HG03442 (cell line): ENCODE data around the gene DOK1.
A peak's percentile ranks its signal among the peaks of the same experiment; 100 is the strongest.

Experiments
- ATAC-seq: cut with Tn5 transposase; IDR thresholded peaks from one replicate; pipeline ENCODE4 v1.9.1; 2021; ENCODE audit warnings: mild to moderate bottlenecking, moderate library complexity; ENCODE audit not compliant: unreplicated experiment

Gene DOK1

DNA sequence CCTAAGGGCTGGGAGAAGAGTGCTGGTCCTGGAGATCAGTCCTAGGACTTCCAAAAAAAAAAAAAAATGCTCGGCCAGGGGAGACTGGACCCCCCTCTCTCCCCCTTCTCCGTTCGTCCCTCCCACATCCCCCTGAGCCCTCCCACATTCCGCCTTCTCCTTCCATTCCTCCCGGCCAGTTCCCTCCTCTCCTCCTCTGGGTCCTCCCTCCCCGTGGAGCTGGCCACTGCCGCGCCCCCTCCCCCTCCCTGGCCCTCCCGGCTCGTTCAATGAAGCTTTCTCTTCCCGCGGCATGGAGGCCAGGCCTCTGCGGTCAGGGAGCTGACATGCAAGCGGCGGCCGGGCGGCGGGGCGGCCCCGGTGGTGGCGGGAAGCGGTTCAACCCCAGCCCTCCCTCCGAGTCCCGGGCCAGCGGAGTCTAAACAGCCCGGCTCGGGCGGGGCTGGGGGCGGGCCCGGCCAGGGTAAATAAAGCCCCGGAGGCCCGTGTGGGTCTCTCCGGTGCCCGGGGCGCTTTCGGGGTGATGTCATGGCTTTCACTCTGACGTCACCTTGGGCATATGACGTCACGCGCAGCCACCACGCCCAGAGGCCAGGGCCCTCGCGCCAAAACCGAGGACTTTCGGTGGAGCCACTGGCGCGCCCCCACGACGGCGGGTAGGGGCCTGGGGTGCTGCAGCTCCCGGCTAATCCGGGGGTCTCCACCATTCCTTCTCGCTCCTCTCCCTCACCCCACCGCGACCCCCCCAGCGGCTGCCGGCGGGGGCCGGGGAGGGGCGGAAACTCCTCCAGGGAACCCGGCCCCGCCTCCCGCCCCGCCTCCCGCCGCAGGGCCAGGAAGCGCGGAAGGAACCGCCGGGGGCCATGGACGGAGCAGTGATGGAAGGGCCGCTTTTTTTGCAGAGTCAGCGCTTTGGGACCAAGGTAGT, at the start of gene DOK1, which contains the start of gene LOXL3:
Gene DOK1, plus strand, starts transcription at position 829 of the 928 bp plus-strand sequence. Its CDS starts 35 bp downstream, at position 864.
Gene LOXL3, minus strand, starts transcription at position 51 of the 928 bp plus-strand sequence. CDS start 1,308 bp downstream, outside the sequence.
- ATAC-seq = peak; percentile 41

DNA sequence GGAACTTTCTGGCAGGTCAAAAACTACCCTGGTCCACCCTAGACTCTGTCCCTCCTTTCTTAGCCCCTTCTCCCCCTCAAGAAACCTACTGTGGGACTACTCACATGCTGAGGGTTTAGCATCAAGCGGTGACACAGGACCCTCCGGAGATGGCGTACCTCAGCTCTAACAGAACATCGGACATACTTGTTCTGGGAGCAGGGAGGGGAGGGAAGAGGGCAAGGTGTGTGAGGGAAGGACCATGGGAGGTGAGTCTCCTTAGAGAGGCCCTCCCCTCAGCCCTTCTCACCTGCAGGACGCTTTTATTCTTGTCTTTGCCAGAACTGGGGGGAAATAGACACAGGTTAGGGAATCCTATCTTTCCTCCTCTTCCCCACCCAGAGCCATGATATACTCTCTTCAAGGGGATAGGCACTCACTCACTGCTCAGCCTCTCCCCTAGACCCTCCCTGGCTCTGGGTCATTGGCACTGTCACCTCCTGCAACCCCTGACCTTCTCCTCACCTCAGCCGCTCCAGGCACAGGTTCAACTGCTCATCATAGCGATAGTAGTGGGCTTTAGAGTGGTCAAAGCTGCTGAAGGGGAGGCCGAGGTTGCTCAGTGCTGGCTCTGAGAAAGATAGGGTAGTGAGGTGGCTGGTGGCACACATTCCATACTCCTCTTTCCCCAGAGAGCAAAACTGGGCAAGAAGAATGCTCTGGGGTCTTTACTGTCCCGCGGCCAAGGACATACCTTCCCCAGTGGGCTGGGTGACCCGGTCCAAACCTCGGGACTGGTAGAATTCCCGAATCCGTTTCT, 48.9 kb upstream of the DOK1 start:
- no peak for ATAC-seq

DNA sequence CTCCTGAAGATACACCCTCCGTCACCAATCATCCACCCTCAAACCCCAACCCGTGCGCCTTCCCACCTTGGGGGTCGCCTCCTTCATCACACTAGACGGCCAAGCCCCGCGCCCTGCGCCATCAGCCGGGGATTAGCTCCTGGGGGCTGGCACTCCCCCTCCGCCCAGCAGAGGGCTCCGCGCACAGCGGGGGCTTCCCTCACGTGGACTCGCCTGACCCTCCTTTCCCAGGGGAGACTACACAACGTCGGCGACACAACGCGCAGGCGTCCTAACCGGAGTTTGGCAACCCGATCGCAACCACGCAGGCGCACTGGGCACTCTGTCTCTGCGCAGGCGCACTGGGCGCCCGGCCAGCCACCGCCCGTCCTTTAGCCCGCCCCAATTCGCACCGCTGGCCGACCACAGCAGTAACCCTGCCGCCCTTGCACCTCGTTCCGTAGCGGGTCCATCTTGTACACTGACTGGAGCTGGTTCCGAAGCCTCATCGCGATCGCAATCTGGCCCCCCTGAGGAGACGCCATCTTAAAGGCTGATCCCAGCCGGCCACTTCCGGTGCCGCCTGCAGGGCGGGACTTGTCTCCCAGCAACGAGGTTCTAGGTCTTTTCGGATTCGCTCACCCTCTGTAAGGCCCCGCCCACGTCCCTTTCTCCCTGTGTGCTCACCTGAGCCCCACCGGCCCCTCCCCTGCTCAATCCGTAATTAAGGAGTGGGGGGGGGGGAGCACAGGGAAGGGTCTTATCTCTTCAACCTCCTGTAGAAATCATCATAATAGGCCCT, 47.2 kb upstream of the DOK1 start, which contains the start of gene PCGF1:
Gene PCGF1, minus strand, starts transcription at position 551 of the 781 bp plus-strand sequence. Its CDS starts 27 bp downstream, at position 524.
- ATAC-seq = peak; percentile 87

DNA sequence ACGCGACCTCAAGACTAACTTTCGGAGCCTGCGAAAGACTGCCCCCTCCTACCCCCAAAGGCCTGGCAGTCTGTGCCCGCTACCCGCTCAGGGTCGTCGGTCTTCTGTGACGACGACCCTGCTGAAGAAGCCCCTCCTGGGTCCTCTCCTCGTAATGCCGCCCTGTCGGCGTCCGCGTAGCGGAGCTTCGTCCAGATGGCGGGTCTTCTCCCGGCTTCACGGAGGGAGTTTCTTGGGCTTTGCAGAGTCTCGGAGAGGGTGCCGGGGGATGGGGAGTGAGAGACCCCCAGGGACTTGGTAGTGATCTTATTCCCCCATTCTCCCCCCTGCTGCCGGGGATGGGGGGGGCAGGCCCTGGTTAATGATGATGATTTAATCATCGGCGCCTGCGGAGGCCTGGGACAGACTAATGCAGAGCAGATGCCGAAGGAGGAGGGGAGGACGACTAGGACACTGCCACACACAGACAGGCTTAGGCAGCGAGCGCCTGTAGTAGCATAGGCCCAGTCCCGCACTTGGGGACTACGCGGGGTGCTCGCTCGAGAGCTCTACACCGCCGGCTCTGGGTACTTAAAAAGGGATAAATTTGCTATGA, 46.5 kb upstream of the DOK1 start:
- peak; percentile 6 for ATAC-seq

DNA sequence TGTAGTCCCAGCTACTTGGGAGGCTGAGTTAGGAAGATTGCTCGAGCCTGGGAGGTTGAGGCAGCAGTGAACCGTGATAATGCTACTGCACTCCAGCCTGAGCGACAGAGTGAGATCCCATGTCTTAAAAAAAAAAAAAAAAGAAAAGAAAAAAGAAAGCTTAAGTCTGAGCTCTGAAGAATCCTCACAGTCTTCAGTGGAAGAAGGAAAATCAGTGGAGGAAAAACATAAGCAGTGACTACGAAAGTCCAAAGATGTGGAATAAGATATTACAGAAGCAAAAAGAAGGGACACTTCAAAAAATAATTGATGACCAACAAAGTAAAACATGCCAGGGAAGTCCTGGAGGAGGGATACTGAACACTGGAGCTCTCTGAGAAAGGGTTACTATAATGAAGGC, 44.2 kb upstream of the DOK1 start:
- ATAC-seq = no peak

DNA sequence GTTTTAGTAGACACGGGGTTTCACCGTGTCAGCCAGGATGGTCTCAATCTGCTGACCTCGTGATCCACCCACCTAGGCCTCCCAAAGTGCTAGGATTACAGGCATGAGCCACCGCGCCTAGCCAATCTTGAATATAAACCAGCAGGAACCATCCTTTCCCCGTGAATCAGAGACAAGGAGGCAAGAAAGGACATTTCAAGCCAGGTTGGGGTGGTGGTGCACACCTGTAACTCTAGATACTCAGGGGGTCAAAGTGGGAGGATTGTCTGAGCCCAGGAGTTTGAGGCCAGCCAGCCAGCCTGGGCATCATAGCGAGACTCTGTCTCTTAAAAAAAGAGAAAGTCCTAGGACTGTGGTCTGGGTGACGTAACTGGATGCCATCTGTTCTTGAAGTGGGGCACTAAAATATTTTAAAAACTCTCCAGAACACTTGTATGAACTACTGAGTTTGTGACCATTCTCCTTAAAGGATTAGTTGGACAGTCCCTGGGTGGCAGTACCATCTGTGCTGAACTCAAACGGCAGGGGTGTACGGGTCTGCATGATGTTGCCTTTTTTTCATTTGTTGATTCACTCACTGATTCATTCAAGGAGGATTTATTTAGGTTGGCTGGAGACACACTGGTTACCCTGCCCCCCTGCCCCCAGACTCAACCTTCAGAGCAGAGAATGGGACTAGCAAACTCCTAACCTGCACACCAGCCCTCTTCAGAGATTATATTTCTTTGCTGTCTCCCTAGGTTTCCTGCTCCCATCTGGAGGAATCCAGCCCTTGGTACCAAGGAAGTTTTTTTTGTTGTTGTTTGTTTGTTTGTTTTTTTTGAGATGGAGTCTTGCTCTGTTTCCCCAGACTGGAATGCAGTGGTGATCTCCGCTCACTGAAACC, 43.2 kb upstream of the DOK1 start:
- no peak for ATAC-seq

DNA sequence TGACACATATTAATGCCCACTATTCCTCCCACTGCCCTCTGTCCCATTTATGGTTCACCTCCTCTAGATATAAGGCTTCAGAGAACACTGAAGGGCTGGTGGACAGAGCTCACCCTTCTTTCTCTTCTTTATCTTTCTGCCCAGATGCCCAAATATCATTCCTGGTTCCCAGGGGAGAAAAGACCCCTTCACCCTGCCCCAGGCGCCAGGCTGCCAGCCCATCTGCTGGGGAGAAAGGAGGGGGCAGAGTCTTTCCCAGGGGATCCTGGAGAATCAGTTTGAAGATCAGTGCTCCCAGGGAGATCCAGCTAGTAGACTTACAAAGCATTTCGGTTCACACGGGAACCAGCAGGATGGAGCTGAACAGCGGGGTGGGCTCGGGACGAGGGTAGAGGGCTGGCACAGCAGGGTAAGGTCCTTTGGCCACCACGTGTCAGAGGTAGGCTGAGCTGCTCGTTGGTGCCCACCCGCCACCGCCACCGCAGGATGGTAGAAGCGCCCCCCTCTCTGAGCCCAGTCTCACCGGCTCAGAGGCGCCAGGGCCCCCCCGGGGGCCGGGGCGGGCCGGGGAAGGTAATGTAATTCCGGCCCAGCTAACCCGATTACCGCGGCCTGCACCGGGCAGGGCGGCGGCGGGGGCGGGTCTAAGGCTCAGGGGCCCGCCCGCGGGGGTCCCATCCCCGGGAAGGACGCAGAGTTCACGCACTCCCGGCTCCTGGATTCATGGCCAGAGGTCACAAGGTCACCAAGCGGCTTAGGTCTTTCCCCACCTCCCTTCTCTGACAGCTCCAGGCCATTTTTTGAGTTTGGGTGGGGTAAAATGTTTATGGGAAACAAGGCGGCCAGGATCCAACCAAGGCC, 41.5 kb upstream of the DOK1 start:
- ATAC-seq = no peak

DNA sequence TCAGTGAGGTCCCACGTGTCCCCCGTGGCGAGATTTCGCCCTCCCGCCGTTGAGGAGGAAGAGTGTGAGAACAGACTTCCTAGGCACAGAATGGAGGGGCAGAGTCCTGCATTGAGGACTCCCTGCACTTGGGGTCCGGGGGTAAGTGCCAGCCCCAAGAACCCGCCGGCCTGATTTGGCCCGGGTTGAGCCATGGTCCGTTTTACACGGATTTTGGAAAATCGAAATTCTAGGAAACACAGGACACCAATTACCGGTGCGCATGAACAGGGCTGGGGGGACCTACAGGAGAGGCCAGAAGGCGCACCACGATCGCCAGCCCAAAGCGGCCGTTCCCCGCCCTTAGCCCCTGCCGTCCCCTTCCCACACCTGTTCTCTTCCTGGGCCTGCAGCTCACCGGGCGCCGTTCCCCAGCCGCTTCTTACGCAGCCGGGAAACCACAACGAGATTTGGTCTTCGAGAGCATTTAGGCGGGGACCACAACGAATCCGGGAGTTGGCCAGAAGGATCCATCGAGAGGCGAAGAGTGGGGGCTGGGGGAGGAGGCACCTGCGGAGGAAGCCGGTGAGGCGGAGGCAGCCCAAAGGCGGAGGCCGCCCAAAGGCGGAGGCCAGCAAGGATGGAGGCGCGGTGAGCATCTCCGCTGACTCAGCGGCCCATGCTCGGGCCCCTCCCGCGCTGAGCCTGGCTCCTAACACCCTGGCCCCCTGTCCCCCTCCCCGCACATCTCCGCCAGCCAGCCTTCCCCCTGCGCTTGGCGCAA, 40.7 kb upstream of the DOK1 start:
- ATAC-seq = no peak

DNA sequence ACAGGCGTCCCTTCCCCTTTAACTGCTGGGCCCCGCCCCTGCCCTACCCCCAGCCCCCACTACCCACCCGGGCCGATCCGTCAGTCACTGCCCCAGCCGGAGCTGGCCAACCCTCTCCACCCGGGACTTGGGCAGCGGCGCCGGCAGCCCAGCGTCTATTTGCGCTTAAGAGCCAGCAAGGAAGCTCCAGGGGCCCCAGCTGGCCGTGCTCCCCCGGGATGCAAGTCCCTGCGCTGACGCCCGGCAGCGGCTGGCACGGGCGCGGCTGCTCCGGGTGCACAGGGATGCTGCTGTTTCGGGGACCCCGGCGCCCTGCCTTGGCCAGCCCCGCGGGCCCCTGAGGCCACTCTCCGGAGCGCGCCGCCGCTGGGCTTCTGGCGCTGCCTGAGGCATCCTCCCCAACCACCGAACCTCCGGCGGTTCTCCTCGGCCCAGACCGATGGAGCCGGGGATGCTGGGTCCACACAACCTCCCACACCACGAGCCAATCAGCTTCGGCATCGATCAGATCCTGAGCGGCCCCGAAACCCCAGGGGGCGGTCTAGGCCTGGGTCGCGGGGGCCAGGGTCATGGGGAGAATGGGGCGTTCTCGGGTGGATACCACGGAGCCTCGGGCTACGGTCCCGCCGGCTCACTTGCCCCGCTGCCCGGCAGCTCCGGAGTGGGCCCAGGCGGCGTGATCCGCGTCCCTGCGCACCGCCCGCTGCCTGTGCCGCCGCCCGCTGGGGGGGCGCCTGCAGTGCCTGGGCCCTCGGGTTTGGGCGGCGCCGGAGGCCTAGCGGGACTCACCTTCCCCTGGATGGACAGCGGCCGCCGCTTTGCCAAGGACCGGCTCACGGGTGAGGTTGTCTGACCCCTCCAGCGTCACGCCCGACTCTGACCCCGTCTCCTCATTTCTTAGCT, 39.9 kb upstream of the DOK1 start, which contains the start of gene TLX2:
Gene TLX2, plus strand, starts transcription at position 83 of the 903 bp plus-strand sequence. Its CDS starts 357 bp downstream, at position 440.
- ATAC-seq = no peak

DNA sequence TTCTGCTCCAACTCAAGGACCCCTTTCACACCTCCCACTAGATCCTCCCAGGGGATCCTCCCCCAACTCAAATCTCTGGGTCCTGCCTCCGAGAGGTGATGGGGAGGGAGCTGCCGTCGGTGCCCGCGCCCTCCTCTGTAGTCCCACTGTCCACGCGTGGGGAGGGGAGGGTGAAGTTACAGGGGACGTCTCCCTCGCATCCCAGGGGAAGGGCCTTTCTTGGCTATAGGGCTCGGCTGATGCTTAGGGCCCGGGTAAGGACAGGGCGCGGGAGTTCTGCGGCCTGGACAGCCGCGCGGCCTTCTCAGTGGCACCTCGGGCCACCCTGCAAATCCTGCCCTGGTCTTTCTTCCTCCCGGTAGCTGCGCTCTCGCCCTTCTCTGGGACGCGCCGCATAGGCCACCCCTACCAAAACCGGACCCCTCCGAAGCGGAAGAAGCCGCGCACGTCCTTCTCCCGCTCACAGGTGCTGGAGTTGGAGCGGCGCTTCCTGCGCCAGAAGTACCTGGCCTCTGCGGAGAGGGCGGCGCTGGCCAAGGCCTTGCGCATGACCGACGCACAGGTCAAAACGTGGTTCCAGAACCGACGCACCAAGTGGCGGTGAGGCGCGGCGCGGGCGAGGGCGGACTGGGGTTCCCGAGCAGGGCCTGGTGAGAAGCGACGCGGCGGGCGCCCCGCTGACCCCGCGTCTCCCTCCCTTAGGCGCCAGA, 39.1 kb upstream of the DOK1 start:
- ATAC-seq = peak; percentile 5

DNA sequence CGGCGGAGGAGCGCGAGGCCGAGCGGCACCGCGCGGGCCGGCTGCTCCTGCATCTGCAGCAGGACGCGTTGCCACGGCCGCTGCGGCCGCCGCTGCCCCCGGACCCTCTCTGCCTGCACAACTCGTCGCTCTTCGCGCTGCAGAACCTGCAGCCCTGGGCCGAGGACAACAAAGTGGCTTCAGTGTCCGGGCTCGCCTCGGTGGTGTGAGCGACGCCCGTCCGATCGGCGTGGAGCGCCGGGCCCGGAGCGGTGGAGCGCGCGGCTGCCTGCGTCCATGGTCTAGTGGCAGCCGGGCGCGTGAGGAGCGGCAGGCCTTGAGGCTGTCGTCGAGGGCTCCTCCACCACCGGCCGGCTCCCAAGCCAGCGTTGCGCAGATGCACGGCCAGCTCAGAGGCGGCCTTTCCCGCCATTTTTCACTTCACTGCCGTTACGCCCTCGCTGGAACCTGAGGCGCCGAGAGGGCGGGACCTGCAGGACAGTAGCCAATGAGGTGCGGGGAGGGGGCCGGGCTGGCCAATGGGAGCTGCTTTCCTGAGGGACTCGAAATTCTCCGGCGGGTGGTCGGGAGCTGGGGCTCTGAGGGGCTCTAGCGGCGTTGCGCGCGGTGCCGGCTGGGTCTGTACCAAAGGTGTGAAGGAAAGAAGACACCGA, 38.4 kb upstream of the DOK1 start:
- peak; percentile 57 for ATAC-seq

DNA sequence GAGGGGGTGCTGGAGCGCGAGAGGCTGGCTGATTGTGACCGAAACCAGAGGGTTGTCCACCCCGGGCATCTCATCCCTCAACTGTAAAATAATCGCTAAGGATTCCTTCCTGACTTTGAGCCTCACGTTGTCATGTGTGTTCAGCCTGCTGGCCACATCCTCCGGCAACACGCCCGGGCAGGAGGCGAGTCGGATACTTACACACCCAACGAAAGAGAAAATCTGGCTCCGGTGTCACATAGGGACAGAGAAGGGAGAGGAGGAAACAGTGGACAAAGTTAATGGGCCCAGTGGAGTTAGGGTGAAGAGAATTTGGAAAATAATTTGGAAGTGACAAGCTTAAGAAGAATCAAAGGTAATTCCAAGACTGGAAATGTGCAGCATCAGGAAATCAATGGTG, 37.9 kb upstream of the DOK1 start:
- ATAC-seq = no peak

DNA sequence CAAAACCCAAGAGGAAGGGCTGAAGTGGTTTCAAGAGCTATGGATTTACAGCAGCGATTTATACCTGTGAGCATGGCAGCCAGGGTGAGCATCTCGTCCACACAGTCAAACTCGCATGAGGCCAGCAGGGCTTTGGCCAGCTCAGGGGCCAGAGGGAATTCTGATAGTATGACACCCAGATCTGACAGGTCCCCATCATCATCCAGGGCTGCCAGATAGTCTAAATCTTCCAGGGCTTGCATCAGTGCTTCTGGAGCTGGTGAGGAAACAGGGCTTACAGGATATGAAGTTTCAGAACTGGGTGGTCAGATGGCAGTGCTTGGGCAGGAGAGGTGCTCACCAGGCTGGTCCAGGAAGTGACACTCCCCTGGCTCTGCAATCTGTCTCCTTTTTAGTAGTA, 32.0 kb upstream of the DOK1 start:
- no peak for ATAC-seq

DNA sequence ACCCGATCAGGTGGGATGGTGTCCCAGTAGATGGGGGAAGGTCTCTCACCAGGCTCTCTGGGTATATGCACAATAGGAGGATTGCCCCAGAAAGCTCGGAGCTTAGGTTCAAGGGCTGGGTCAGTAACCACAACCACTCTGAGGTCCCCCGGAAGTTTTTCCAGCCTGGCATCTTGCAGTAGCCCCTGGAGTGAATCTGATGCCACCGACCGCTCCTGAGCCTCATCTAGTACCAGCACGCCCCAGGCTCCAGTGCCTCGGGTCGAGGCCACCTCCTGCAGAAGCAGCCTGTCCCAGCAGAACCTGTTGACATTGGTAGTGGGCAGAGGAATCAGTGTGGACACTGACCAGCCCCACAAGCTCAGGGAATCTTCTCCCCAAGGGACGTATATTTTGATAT, 30.5 kb upstream of the DOK1 start:
- no peak for ATAC-seq

DNA sequence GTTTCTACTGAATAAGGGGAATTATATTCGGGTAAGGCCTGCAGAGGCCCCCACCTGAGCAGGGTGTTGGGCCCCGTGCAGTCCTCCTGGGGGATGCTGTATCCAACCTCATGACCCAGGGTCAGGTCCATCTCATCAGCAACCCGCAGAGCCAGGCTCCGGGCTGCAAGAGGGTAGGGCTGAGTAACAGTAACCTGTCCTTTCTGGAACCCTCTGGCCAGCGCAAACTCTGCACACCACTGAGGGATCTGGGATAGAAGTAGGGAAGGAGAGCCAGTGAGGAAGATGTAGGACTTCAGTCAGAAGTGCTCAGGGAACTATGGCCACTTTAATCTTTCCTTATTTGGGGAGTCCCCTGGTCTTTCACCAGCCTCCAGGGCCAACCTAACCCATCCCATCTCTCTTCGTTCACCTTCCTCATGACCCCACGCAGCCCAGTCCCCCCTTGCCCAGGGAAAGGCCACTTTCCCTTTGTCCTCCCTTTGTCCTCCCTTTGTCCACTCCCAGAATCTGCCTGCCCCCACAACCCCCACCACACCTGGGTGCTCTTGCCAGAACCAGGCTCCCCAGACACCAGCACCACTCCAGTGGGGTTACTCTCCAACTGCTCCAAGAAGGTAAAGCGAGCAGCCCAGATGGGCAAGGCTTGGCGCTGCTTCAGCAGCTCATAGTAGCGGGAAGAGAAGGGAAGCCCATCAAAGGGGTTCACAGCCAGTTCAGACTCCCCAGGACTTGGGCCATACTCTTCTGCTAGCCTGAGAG, 29.4 kb upstream of the DOK1 start:
- no peak for ATAC-seq
